GM23338 (cell line): Measurements from ENCODE around the gene ANO1. TPM values are rescaled to one million over a fixed set of nuclear protein-coding genes. Genes with fewer than 3 reads are reported as not detected.

Experiments used
- ATAC-seq: fragments of 200-7000 bp; cut with Tn5 transposase; 3 replicates; pipeline ENCODE4 v1.9.1; 2020
- DNase-seq: peaks from one replicate; pipeline ENCODE4 v3.0.0-alpha.2; 2015; ENCODE audit warnings: low spot score
- H2AFZ ChIP-seq: fragments of 200-600 bp; sonication (generic); 2 replicates; pipeline ENCODE4 v1.8.0; 2016; ENCODE audit warnings: antibody characterized with exemption, mild to moderate bottlenecking, moderate library complexity
- H3F3A ChIP-seq: fragments of 200-600 bp; sonication (generic); replicated peaks from 2 replicates; pipeline ENCODE4 v1.8.0; 2017; ENCODE audit warnings: antibody characterized with exemption, mixed run types, low read depth
- H3K27ac ChIP-seq: fragments of 200-600 bp; sonication (generic); 2 replicates; pipeline ENCODE4 v1.6.1; 2016; ENCODE audit warnings: low read depth
- H3K27me3 ChIP-seq: fragments of 200-600 bp; sonication (generic); 2 replicates; pipeline ENCODE4 v1.8.0; 2016; ENCODE audit warnings: mild to moderate bottlenecking, mixed run types, moderate library complexity; ENCODE audit not compliant: insufficient read depth
- H3K36me3 ChIP-seq: fragments of 200-600 bp; sonication (generic); 2 replicates; pipeline ENCODE4 v1.8.0; 2016; ENCODE audit warnings: mild to moderate bottlenecking; ENCODE audit not compliant: insufficient read depth
- H3K4me1 ChIP-seq: fragments of 200-600 bp; sonication (generic); 2 replicates; pipeline ENCODE4 v1.8.0; 2016; ENCODE audit warnings: mild to moderate bottlenecking, moderate library complexity; ENCODE audit not compliant: insufficient read depth
- H3K4me2 ChIP-seq: fragments of 200-600 bp; sonication (generic); 2 replicates; pipeline ENCODE4 v1.7.1; 2017; ENCODE audit warnings: mixed run types
- H3K4me3 ChIP-seq: fragments of 200-600 bp; sonication (generic); 2 replicates; pipeline ENCODE4 v1.6.1; 2016; ENCODE audit warnings: mixed run types
- H3K79me2 ChIP-seq: fragments of 200-600 bp; sonication (generic); replicated peaks from 2 replicates; pipeline ENCODE4 v1.8.0; 2017; ENCODE audit warnings: mild to moderate bottlenecking; ENCODE audit not compliant: insufficient read depth
- H3K9me2 ChIP-seq: fragments of 200-600 bp; sonication (generic); 2 replicates; pipeline ENCODE4 v1.8.0; 2017; ENCODE audit not compliant: insufficient read depth
- H4K20me1 ChIP-seq: fragments of 200-600 bp; sonication (generic); replicated peaks from 2 replicates; pipeline ENCODE4 v1.8.0; 2017; ENCODE audit warnings: mild to moderate bottlenecking; ENCODE audit not compliant: insufficient read depth
- H3K27ac Mint-ChIP-seq: 2 replicates; pipeline ENCODE4 v1.8.0; 2020; ENCODE audit warnings: inconsistent platforms, mild to moderate bottlenecking, moderate library complexity, mixed read lengths
- H3K27me3 Mint-ChIP-seq: 3 replicates; pipeline ENCODE4 v1.8.0; 2022; ENCODE audit warnings: low read depth, mild to moderate bottlenecking, moderate library complexity, mixed read lengths, inconsistent platforms; ENCODE audit not compliant: insufficient read depth, poor library complexity
- H3K36me3 Mint-ChIP-seq: 3 replicates; pipeline ENCODE4 v1.8.0; 2021; ENCODE audit warnings: low read depth, mild to moderate bottlenecking, inconsistent platforms, moderate library complexity, mixed read lengths
- H3K4me1 Mint-ChIP-seq: 3 replicates; pipeline ENCODE4 v1.8.0; 2020; ENCODE audit warnings: mild to moderate bottlenecking, inconsistent platforms, mixed read lengths
- H3K4me3 Mint-ChIP-seq: 3 replicates; pipeline ENCODE4 v1.8.0; 2021; ENCODE audit warnings: moderate library complexity, mild to moderate bottlenecking, inconsistent platforms, mixed read lengths
- H3K9me3 Mint-ChIP-seq: 3 replicates; pipeline ENCODE4 v1.8.0; 2020; ENCODE audit warnings: moderate library complexity, mild to moderate bottlenecking, inconsistent platforms, mixed read lengths
- CREB1 ChIP-seq: fragments of 250-450 bp; sonication (Bioruptor Pico); IDR thresholded peaks from 2 replicates; pipeline ENCODE4 v1.5.0; 2020; ENCODE audit warnings: low read depth, mild to moderate bottlenecking, moderate library complexity
- CTCF ChIP-seq, 2 experiments: fragments of 200-600 bp in 1 of 2; sonication (generic) in 1 of 2; conservative IDR thresholded peaks; 2 replicates each; pipeline versions ENCODE4 v1.5.1 to v1.6.1; 2016 to 2017; ENCODE audit warnings: antibody characterized with exemption in 2 of 2, low read depth in 2 of 2, mild to moderate bottlenecking in 2 of 2, moderate library complexity in 1 of 2
- EZH2phosphoT487 ChIP-seq: fragments of 200-600 bp; sonication (generic); IDR thresholded peaks from one replicate; pipeline ENCODE4 v1.8.1; 2018; ENCODE audit warnings: antibody characterized with exemption; ENCODE audit not compliant: unreplicated experiment
- NANOG ChIP-seq: IDR thresholded peaks from 2 replicates; pipeline ENCODE4 v1.6.1; 2016; ENCODE audit warnings: antibody characterized with exemption, borderline replicate concordance
- REST ChIP-seq: IDR thresholded peaks from one replicate; pipeline ENCODE4 v1.6.1; 2018; ENCODE audit warnings: antibody characterized with exemption; ENCODE audit not compliant: unreplicated experiment
- STAT1 ChIP-seq: IDR thresholded peaks from one replicate; pipeline ENCODE4 v1.6.1; 2016; ENCODE audit warnings: antibody characterized with exemption; ENCODE audit not compliant: unreplicated experiment
- ZNF462 ChIP-seq: fragments of 250-450 bp; sonication (Bioruptor Pico); IDR thresholded peaks from 2 replicates; pipeline ENCODE4 v1.5.0; 2020; ENCODE audit warnings: mild to moderate bottlenecking, moderate library complexity
- polyA plus RNA-seq: library from polyadenylated mRNA; unstranded; fragments of >200 nt; fragmentation: Nextera tagmentation; extraction: Ambion mirVana; gene quantifications from 2 replicates; pipeline ENCODE4 v1.2.1, GENCODE V29; 2016
- total RNA-seq: library from RNA; depleted of rRNA; stranded (reverse); fragments of >200 nt; shearing (Covaris generic); gene quantifications from 2 replicates; pipeline ENCODE4 v1.2.3, GENCODE V29; 2014

The ANO1 gene
- total and polyA plus RNA-seq, 2 experiments from 2014 or later, result 1.4 to 3.4 TPM

- peaks cover 3% of the 10 kb centered on the region; the same call in 1 of the 3 replicates for H3K4me1 Mint-ChIP-seq
- Histone ChIP-seq H3K27ac (no peak overlapping the region), H2AFZ (no peak overlapping the region), H3K4me1 (no peaks in the 10 kb centered on the region), H3K9me2 (no peaks in the 10 kb centered on the region), H3K4me2 (no peak overlapping the region), H3K36me3 (no peaks in the 10 kb centered on the region), H3K79me2 (no peaks in the 10 kb centered on the region), H3K4me3 (no peak overlapping the region), H3F3A (0 out of 2 replicates have a peak, but pooled peaks cover 3% of the 10 kb centered on the region), H4K20me1 (no peaks in the 10 kb centered on the region), H3K27me3 (no peaks in the 10 kb centered on the region)
- ATAC-seq (peak; percentile 97), DNase-seq (peak; percentile 90)
- H3K9me3 Mint-ChIP-seq, result no peaks in the 10 kb centered on the region; the same call in 2 of the 3 replicates
- no peak overlapping the region for H3K27ac Mint-ChIP-seq
- H3K4me3 Mint-ChIP-seq, result no peak overlapping the region
- TF ChIP-seq STAT1 (no peak), CTCF (conservative IDR thresholded peaks at IDR 0.05; ENCODE audit: low read depth in 2 of 2) (peak; percentile 91 to 99)
- H3K36me3 Mint-ChIP-seq, result no peaks in the 10 kb centered on the region; the same call in 2 of the 3 replicates
- H3K27me3 Mint-ChIP-seq, result peaks cover 4% of the 10 kb centered on the region
Measured at GRCh38 chr11:70191495-70192140, 113.5 kb downstream of the ANO1 start.

- H3K4me3 Mint-ChIP-seq, result no peak overlapping the region
- Histone ChIP-seq H3K79me2 (no peaks in the 10 kb centered on the region), H4K20me1 (no peaks in the 10 kb centered on the region), H3F3A (0 out of 2 replicates have a peak, but pooled peaks cover 3% of the 10 kb centered on the region), H3K4me2 (no peak overlapping the region), H3K9me2 (no peaks in the 10 kb centered on the region), H3K27me3 (no peaks in the 10 kb centered on the region), H3K27ac (no peak overlapping the region), H3K36me3 (no peaks in the 10 kb centered on the region), H2AFZ (no peak overlapping the region), H3K4me1 (no peaks in the 10 kb centered on the region), H3K4me3 (no peak overlapping the region)
- no peak for TF ChIP-seq REST
- no peak for TF ChIP-seq NANOG
- no peak for TF ChIP-seq ZNF462 (CRISPR knock-in tag)
- TF ChIP-seq EZH2phosphoT487, result no peak
- no peak for TF ChIP-seq CREB1 (CRISPR knock-in tag)
- DNase-seq (no peak), ATAC-seq (no peak)
- H3K27me3 Mint-ChIP-seq, result peaks cover 4% of the 10 kb centered on the region
- H3K4me1 Mint-ChIP-seq, result peaks cover 3% of the 10 kb centered on the region; the same call in 1 of the 3 replicates
- no peak overlapping the region for H3K27ac Mint-ChIP-seq
- H3K9me3 Mint-ChIP-seq, result no peaks in the 10 kb centered on the region; the same call in 2 of the 3 replicates
- H3K36me3 Mint-ChIP-seq, result no peaks in the 10 kb centered on the region; the same call in 2 of the 3 replicates
Measured at GRCh38 chr11:70192666-70193410, 114.7 kb downstream of the ANO1 start.
